GM23338 (cell line): ENCODE data around the gene GNAI3. TPM values are rescaled to one million over a fixed set of nuclear protein-coding genes. Genes with fewer than 3 reads are reported as not detected.

ENCODE experiments used
- ATAC-seq: fragments of 200-7000 bp; cut with Tn5 transposase; 3 replicates; pipeline ENCODE4 v1.9.1; 2020
- DNase-seq: peaks from one replicate; pipeline ENCODE4 v3.0.0-alpha.2; 2015; ENCODE audit warnings: low spot score
- H2AFZ ChIP-seq: fragments of 200-600 bp; sonication (generic); 2 replicates; pipeline ENCODE4 v1.8.0; 2016; ENCODE audit warnings: antibody characterized with exemption, mild to moderate bottlenecking, moderate library complexity
- H3F3A ChIP-seq: fragments of 200-600 bp; sonication (generic); replicated peaks from 2 replicates; pipeline ENCODE4 v1.8.0; 2017; ENCODE audit warnings: antibody characterized with exemption, mixed run types, low read depth
- H3K27ac ChIP-seq: fragments of 200-600 bp; sonication (generic); 2 replicates; pipeline ENCODE4 v1.6.1; 2016; ENCODE audit warnings: low read depth
- H3K27me3 ChIP-seq: fragments of 200-600 bp; sonication (generic); 2 replicates; pipeline ENCODE4 v1.8.0; 2016; ENCODE audit warnings: mild to moderate bottlenecking, mixed run types, moderate library complexity; ENCODE audit not compliant: insufficient read depth
- H3K36me3 ChIP-seq: fragments of 200-600 bp; sonication (generic); 2 replicates; pipeline ENCODE4 v1.8.0; 2016; ENCODE audit warnings: mild to moderate bottlenecking; ENCODE audit not compliant: insufficient read depth
- H3K4me1 ChIP-seq: fragments of 200-600 bp; sonication (generic); 2 replicates; pipeline ENCODE4 v1.8.0; 2016; ENCODE audit warnings: mild to moderate bottlenecking, moderate library complexity; ENCODE audit not compliant: insufficient read depth
- H3K4me2 ChIP-seq: fragments of 200-600 bp; sonication (generic); 2 replicates; pipeline ENCODE4 v1.7.1; 2017; ENCODE audit warnings: mixed run types
- H3K4me3 ChIP-seq: fragments of 200-600 bp; sonication (generic); 2 replicates; pipeline ENCODE4 v1.6.1; 2016; ENCODE audit warnings: mixed run types
- H3K79me2 ChIP-seq: fragments of 200-600 bp; sonication (generic); replicated peaks from 2 replicates; pipeline ENCODE4 v1.8.0; 2017; ENCODE audit warnings: mild to moderate bottlenecking; ENCODE audit not compliant: insufficient read depth
- H3K9me2 ChIP-seq: fragments of 200-600 bp; sonication (generic); 2 replicates; pipeline ENCODE4 v1.8.0; 2017; ENCODE audit not compliant: insufficient read depth
- H4K20me1 ChIP-seq: fragments of 200-600 bp; sonication (generic); replicated peaks from 2 replicates; pipeline ENCODE4 v1.8.0; 2017; ENCODE audit warnings: mild to moderate bottlenecking; ENCODE audit not compliant: insufficient read depth
- H3K27ac Mint-ChIP-seq: 2 replicates; pipeline ENCODE4 v1.8.0; 2020; ENCODE audit warnings: inconsistent platforms, mild to moderate bottlenecking, moderate library complexity, mixed read lengths
- H3K27me3 Mint-ChIP-seq: 3 replicates; pipeline ENCODE4 v1.8.0; 2022; ENCODE audit warnings: low read depth, mild to moderate bottlenecking, moderate library complexity, mixed read lengths, inconsistent platforms; ENCODE audit not compliant: insufficient read depth, poor library complexity
- H3K36me3 Mint-ChIP-seq: 3 replicates; pipeline ENCODE4 v1.8.0; 2021; ENCODE audit warnings: low read depth, mild to moderate bottlenecking, inconsistent platforms, moderate library complexity, mixed read lengths
- H3K4me1 Mint-ChIP-seq: 3 replicates; pipeline ENCODE4 v1.8.0; 2020; ENCODE audit warnings: mild to moderate bottlenecking, inconsistent platforms, mixed read lengths
- H3K4me3 Mint-ChIP-seq: 3 replicates; pipeline ENCODE4 v1.8.0; 2021; ENCODE audit warnings: moderate library complexity, mild to moderate bottlenecking, inconsistent platforms, mixed read lengths
- H3K9me3 Mint-ChIP-seq: 3 replicates; pipeline ENCODE4 v1.8.0; 2020; ENCODE audit warnings: moderate library complexity, mild to moderate bottlenecking, inconsistent platforms, mixed read lengths
- CREB1 ChIP-seq: fragments of 250-450 bp; sonication (Bioruptor Pico); IDR thresholded peaks from 2 replicates; pipeline ENCODE4 v1.5.0; 2020; ENCODE audit warnings: low read depth, mild to moderate bottlenecking, moderate library complexity
- CTCF ChIP-seq, 2 experiments: fragments of 200-600 bp in 1 of 2; sonication (generic) in 1 of 2; conservative IDR thresholded peaks; 2 replicates each; pipeline versions ENCODE4 v1.5.1 to v1.6.1; 2016 to 2017; ENCODE audit warnings: antibody characterized with exemption in 2 of 2, low read depth in 2 of 2, mild to moderate bottlenecking in 2 of 2, moderate library complexity in 1 of 2
- ETS1 ChIP-seq: IDR thresholded peaks from 2 replicates; pipeline ENCODE4 v1.6.1; 2016; ENCODE audit warnings: antibody characterized with exemption
- POLR2AphosphoS5 ChIP-seq: IDR thresholded peaks from 2 replicates; pipeline ENCODE4 v1.6.1; 2016; ENCODE audit warnings: antibody characterized with exemption, low read depth
- REST ChIP-seq: IDR thresholded peaks from one replicate; pipeline ENCODE4 v1.6.1; 2018; ENCODE audit warnings: antibody characterized with exemption; ENCODE audit not compliant: unreplicated experiment
- ZNF462 ChIP-seq: fragments of 250-450 bp; sonication (Bioruptor Pico); IDR thresholded peaks from 2 replicates; pipeline ENCODE4 v1.5.0; 2020; ENCODE audit warnings: mild to moderate bottlenecking, moderate library complexity
- long read RNA-seq: library from polyadenylated mRNA; unstranded; transcript quantifications from one replicate; pipeline ENCODE4 v2.0.0, GENCODE V29; 2020; ENCODE audit not compliant: unreplicated experiment
- polyA plus RNA-seq: library from polyadenylated mRNA; unstranded; fragments of >200 nt; fragmentation: Nextera tagmentation; extraction: Ambion mirVana; gene quantifications from 2 replicates; pipeline ENCODE4 v1.2.1, GENCODE V29; 2016
- total RNA-seq: library from RNA; depleted of rRNA; stranded (reverse); fragments of >200 nt; shearing (Covaris generic); gene quantifications from 2 replicates; pipeline ENCODE4 v1.2.3, GENCODE V29; 2014; rRNA removed

The GNAI3 gene
- total RNA-seq: 9.6 and 10.2 TPM in 2 replicates
- 4.0 and 4.5 TPM in 2 replicates for polyA plus RNA-seq
- long read RNA-seq, full-length matches to known transcripts: 114 of 120 reads
- long read RNA-seq, partial matches to known transcripts: 6 of 120 reads
- long read RNA-seq, other reads (novel, unspliced or antisense): 0 of 120 reads

- Histone ChIP-seq H3K4me3 (peak within 1 kb of the TSS; percentile 91), H3K9me2 (no peaks in the 10 kb centered on the region), H3K27me3 (no peaks in the 10 kb centered on the region), H3K4me1 (peaks cover 14% of the 10 kb centered on the region), H3K79me2 (peaks cover 56% of the 10 kb centered on the region), H4K20me1 (peaks cover 23% of the 10 kb centered on the region), H3K4me2 (peak within 1 kb of the TSS; percentile 91), H3F3A (no peaks in the 10 kb centered on the region), H3K27ac (peak within 1 kb of the TSS; percentile 89), H2AFZ (peak within 1 kb of the TSS; percentile 89), H3K36me3 (no peaks in the 10 kb centered on the region)
- TF ChIP-seq ETS1: peak; percentile 80
- TF ChIP-seq CREB1 (CRISPR knock-in tag): peak; percentile 83
- TF ChIP-seq CTCF (conservative IDR thresholded peaks at IDR 0.05; ENCODE audit: low read depth in 2 of 2): no peak
- peak; percentile 96 for TF ChIP-seq POLR2AphosphoS5
- peaks cover 28% of the 10 kb centered on the region for H3K4me1 Mint-ChIP-seq
- peaks cover 5% of the 10 kb centered on the region for H3K27me3 Mint-ChIP-seq
- H3K9me3 Mint-ChIP-seq: no peaks in the 10 kb centered on the region
- peak within 1 kb of the TSS; percentile 98 for H3K27ac Mint-ChIP-seq
- ATAC-seq: peak; percentile 96
- peak within 1 kb of the TSS; percentile 90 for H3K4me3 Mint-ChIP-seq
- DNase-seq: peak; percentile 97
- no peaks in the 10 kb centered on the region for H3K36me3 Mint-ChIP-seq
Measured at GRCh38 chr1:109548321-109549267, at the start of gene GNAI3. GNAI3 (plus strand) TSS chr1:109548615; CDS start chr1:109548721, 106 bp downstream.

GRCh38 chr1:109499081-109499480 is 49.3 kb upstream of the GNAI3 start:
- no peak overlapping the region for H3K4me3 Mint-ChIP-seq
- DNase-seq (no peak), ATAC-seq (no peak)
- H3K79me2 ChIP-seq: no peaks in the 10 kb centered on the region
- no peaks in the 10 kb centered on the region for H3K36me3 ChIP-seq
- H4K20me1 ChIP-seq: no peaks in the 10 kb centered on the region
- no peaks in the 10 kb centered on the region for H3K9me3 Mint-ChIP-seq
- no peaks in the 10 kb centered on the region for H3K27me3 ChIP-seq
- peaks cover 28% of the 10 kb centered on the region for H3K4me1 Mint-ChIP-seq
- H3F3A ChIP-seq: no peaks in the 10 kb centered on the region
- H3K27me3 Mint-ChIP-seq: peaks cover 17% of the 10 kb centered on the region
- H3K27ac ChIP-seq: no peak overlapping the region
- H3K9me2 ChIP-seq: no peaks in the 10 kb centered on the region
- peak overlapping the region; percentile 40 for H3K27ac Mint-ChIP-seq
- no peak overlapping the region for H3K4me3 ChIP-seq
- peaks cover 16% of the 10 kb centered on the region for H3K4me1 ChIP-seq
- no peak overlapping the region for H2AFZ ChIP-seq
- no peak overlapping the region for H3K4me2 ChIP-seq
- H3K36me3 Mint-ChIP-seq: peaks cover 11% of the 10 kb centered on the region
- TF ChIP-seq REST (no peak), ZNF462 (CRISPR knock-in tag) (no peak)
